Urothelium cell line (cell line): Measurements from ENCODE around the gene DRC3.

Source experiments
- DNase-seq: peaks from one replicate; pipeline ENCODE4 v3.0.0; 2011; ENCODE audit warnings: low spot score, mixed read lengths
- FAIRE-seq: peaks from 2 replicates; lab custom pipeline; 2011; peaks lifted over from hg19 to GRCh38; lab: Jason Lieb, UNC

DRC3 gene

GRCh38 chr17:17964710-17965109, 8.0 kb upstream of the DRC3 start:
- DNase-seq (no peak), FAIRE-seq (no peak)

- FAIRE-seq (no peak), DNase-seq (no peak)
Measured at GRCh38 chr17:17965152-17965721, 7.4 kb upstream of the DRC3 start.

- no peak for DNase-seq
- FAIRE-seq, result no peak
Measured at GRCh38 chr17:17966399-17966798, 6.3 kb upstream of the DRC3 start.

- FAIRE-seq (no peak), DNase-seq (no peak)
Measured at GRCh38 chr17:17970699-17971430, 1.8 kb upstream of the DRC3 start.

- FAIRE-seq (no peak), DNase-seq (no peak)
Measured at GRCh38 chr17:17971431-17972125, 1.1 kb upstream of the DRC3 start.

GRCh38 chr17:17972952-17973254, 241 bp downstream of the DRC3 start:
- FAIRE-seq, result no peak

GRCh38 chr17:17975436-17975835, 2.8 kb downstream of the DRC3 start:
- no peak for FAIRE-seq
- DNase-seq, result no peak

More at GRCh38 chr17:17972952-17973254, 241 bp downstream of the DRC3 start:
- DNase-seq, result no peak

GRCh38 chr17:17976931-17977570, 4.4 kb downstream of the DRC3 start:
- DNase-seq, result no peak
- no peak for FAIRE-seq

GRCh38 chr17:17978481-17979424, 6.1 kb downstream of the DRC3 start:
- no peak for FAIRE-seq

GRCh38 chr17:17979778-17980177, 7.1 kb downstream of the DRC3 start:
- FAIRE-seq (no peak), DNase-seq (no peak)

More at GRCh38 chr17:17978481-17979424, 6.1 kb downstream of the DRC3 start:
- no peak for DNase-seq

- DNase-seq (no peak), FAIRE-seq (no peak)
Measured at GRCh38 chr17:17981330-17981729, 8.7 kb downstream of the DRC3 start.

GRCh38 chr17:17982801-17983200, 10.1 kb downstream of the DRC3 start:
- FAIRE-seq (no peak), DNase-seq (no peak)

- FAIRE-seq (no peak), DNase-seq (no peak)
Measured at GRCh38 chr17:17983376-17983775, 10.7 kb downstream of the DRC3 start.

- FAIRE-seq (no peak), DNase-seq (no peak)
Measured at GRCh38 chr17:17983776-17984175, 11.1 kb downstream of the DRC3 start.

- no peak for DNase-seq
- FAIRE-seq, result no peak
Measured at GRCh38 chr17:17985153-17985552, 12.5 kb downstream of the DRC3 start.

GRCh38 chr17:17985555-17985954, 12.9 kb downstream of the DRC3 start:
- DNase-seq, result no peak
- no peak for FAIRE-seq

- FAIRE-seq, result no peak
Measured at GRCh38 chr17:17987187-17987896, 14.7 kb downstream of the DRC3 start.

GRCh38 chr17:17987901-17988300, 15.2 kb downstream of the DRC3 start:
- DNase-seq (no peak), FAIRE-seq (no peak)

More at GRCh38 chr17:17987187-17987896, 14.7 kb downstream of the DRC3 start:
- no peak for DNase-seq

- FAIRE-seq, result no peak
- DNase-seq, result no peak
Measured at GRCh38 chr17:17988427-17988945, 15.8 kb downstream of the DRC3 start.

GRCh38 chr17:17989081-17989480, 16.4 kb downstream of the DRC3 start:
- FAIRE-seq (no peak), DNase-seq (no peak)
